AG04450 (cell line): ENCODE results near the gene IZUMO3. TPM values are rescaled to one million over a fixed set of nuclear protein-coding genes. Genes with fewer than 3 reads are reported as not detected.

Experiments
- CTCF ChIA-PET: fragments of 300-600, 350-600 bp; formaldehyde crosslinking; extraction: SDS; loops from one replicate; lab custom pipeline; 2022; ENCODE audit warnings: antibody characterized with exemption, inconsistent platforms; lab: Charles Lee
- POLR2A ChIA-PET: fragments of 350-600 bp; formaldehyde crosslinking; extraction: SDS; loops from one replicate; lab custom pipeline; 2021; ENCODE audit warnings: antibody characterized with exemption, inconsistent platforms; lab: Yijun Ruan, JAX
- DNase-seq: peaks from one replicate; pipeline ENCODE4 v3.0.0-alpha.2; 2011; ENCODE audit warnings: low read depth, low spot score
- H3K27ac ChIP-seq: one replicate; pipeline ENCODE4 v1.5.1; 2012; ENCODE audit warnings: low read depth, low read length, control low read depth
- H3K27me3 ChIP-seq: one replicate; pipeline ENCODE4 v1.6.0; 2012; ENCODE audit warnings: low read length; ENCODE audit not compliant: control insufficient read depth, insufficient read depth
- H3K4me3 ChIP-seq: 2 replicates; pipeline ENCODE4 v1.5.1; 2011; ENCODE audit warnings: mild to moderate bottlenecking, low read depth, low read length, control low read depth
- H3K9me3 ChIP-seq: 2 replicates; pipeline ENCODE4 v1.5.1; 2012; ENCODE audit warnings: low read length; ENCODE audit not compliant: control insufficient read depth, insufficient read depth
- CTCF ChIP-seq: IDR thresholded peaks from 2 replicates; pipeline ENCODE4 v1.5.1; 2011; ENCODE audit warnings: low read depth, low read length, control low read depth, inconsistent platforms
- polyA plus RNA-seq: library from polyadenylated mRNA; depleted of rRNA; stranded (reverse); fragments of >200 nt; gene quantifications from 2 replicates; pipeline ENCODE4 v1.2.3, GENCODE V29; 2011

The IZUMO3 gene
- polyA plus RNA-seq, 1 experiment: not detected

- Histone ChIP-seq H3K27me3 (no peaks in the 10 kb centered on the region), H3K4me3 (no peak overlapping the region), H3K27ac (no peak overlapping the region), H3K9me3 (no peaks in the 10 kb centered on the region; the same call in 1 of the 2 replicates)
- POLR2A ChIA-PET: no interaction called here
- no peak for DNase-seq
- TF ChIP-seq CTCF: no peak
- CTCF ChIA-PET: no interaction called here
Observed at GRCh38 chr9:24552526-24553182, 7.0 kb upstream of the IZUMO3 start.

GRCh38 chr9:24545285-24545684 lies 412 bp downstream of the IZUMO3 start:
- Histone ChIP-seq H3K27ac (no peak overlapping the region), H3K4me3 (no peak overlapping the region), H3K9me3 (peaks cover 8% of the 10 kb centered on the region; the same call in 1 of the 2 replicates), H3K27me3 (no peaks in the 10 kb centered on the region)
- POLR2A ChIA-PET: no interaction called here
- CTCF ChIA-PET: no interaction called here
- no peak for TF ChIP-seq CTCF
- no peak for DNase-seq

GRCh38 chr9:24518545-24518944 lies 27.2 kb downstream of the IZUMO3 start:
- ChIA-PET CTCF (no interaction called here), POLR2A (no interaction called here)
- H3K27me3 ChIP-seq: no peaks in the 10 kb centered on the region
- no peak for DNase-seq
- no peak for TF ChIP-seq CTCF
- no peaks in the 10 kb centered on the region for H3K9me3 ChIP-seq
- H3K27ac ChIP-seq: no peak overlapping the region
- no peak overlapping the region for H3K4me3 ChIP-seq

- Histone ChIP-seq H3K9me3 (no peaks in the 10 kb centered on the region), H3K27me3 (no peaks in the 10 kb centered on the region), H3K27ac (no peak overlapping the region), H3K4me3 (no peak overlapping the region)
- POLR2A ChIA-PET: no interaction called here
- TF ChIP-seq CTCF: no peak
- CTCF ChIA-PET: no interaction called here
- no peak for DNase-seq
Observed at GRCh38 chr9:24516463-24516862, 29.2 kb downstream of the IZUMO3 start.

GRCh38 chr9:24509850-24510249 lies 35.8 kb downstream of the IZUMO3 start:
- Histone ChIP-seq H3K27me3 (no peaks in the 10 kb centered on the region), H3K9me3 (peaks cover 9% of the 10 kb centered on the region; the same call in 1 of the 2 replicates), H3K4me3 (no peak overlapping the region), H3K27ac (no peak overlapping the region)
- ChIA-PET POLR2A (no interaction called here), CTCF (no interaction called here)
- DNase-seq: no peak
- TF ChIP-seq CTCF: no peak
